ENCODE measurements around the gene GSTA4.

Gene GSTA4

GRCh38 chr6:53031281-53031680, 36.2 kb upstream of the GSTA4 start:
- WGBS = 95% methylated on average over 4 of the region's 4 CpGs
- Histone ChIP-seq H3K36me3 (ENCODE audit: insufficient read depth, low read length) (peaks cover 54% of the 10 kb centered on the region), H3K9ac (ENCODE audit: low read depth, low read length) (no peak overlapping the region), H3K9me3 (ENCODE audit: insufficient read depth, low read depth, low read length) (no peaks in the 10 kb centered on the region), H3K27me3 (ENCODE audit: insufficient read depth, low read length) (no peaks in the 10 kb centered on the region), H3K4me3 (ENCODE audit: low read length) (no peak overlapping the region), H3K27ac (ENCODE audit: low read depth, low read length) (no peak overlapping the region), H3K4me1 (ENCODE audit: insufficient read depth, low read length) (no peaks in the 10 kb centered on the region)

DNA sequence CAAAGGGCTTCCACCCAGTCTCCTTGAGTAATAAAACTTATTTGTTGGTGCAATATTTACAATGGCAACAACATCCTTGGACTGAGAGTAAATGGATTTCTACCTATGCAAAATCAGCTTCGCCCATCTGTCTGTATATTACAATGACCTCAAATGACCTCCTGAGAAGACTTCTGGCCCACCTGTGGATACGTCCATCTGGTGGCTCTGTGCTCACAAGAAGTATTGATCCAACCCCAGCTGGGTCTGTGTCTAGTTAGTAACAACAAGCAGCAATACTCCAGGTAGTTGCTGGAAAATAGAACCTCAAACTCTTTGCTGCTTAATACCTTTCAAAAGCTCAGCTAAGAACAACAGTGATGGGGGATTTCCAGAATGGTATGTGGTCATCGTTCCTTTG, 34.7 kb upstream of the GSTA4 start:
- 95% methylated on average over 3 of the region's 3 CpGs for WGBS
- Histone ChIP-seq H3K9me3 (ENCODE audit: insufficient read depth, low read depth, low read length) (no peaks in the 10 kb centered on the region), H3K27me3 (ENCODE audit: insufficient read depth, low read length) (no peaks in the 10 kb centered on the region), H3K4me1 (ENCODE audit: insufficient read depth, low read length) (no peaks in the 10 kb centered on the region), H3K9ac (ENCODE audit: low read depth, low read length) (no peak overlapping the region), H3K27ac (ENCODE audit: low read depth, low read length) (no peak overlapping the region), H3K4me3 (ENCODE audit: low read length) (no peak overlapping the region), H3K36me3 (ENCODE audit: insufficient read depth, low read length) (peaks cover 55% of the 10 kb centered on the region)

DNA sequence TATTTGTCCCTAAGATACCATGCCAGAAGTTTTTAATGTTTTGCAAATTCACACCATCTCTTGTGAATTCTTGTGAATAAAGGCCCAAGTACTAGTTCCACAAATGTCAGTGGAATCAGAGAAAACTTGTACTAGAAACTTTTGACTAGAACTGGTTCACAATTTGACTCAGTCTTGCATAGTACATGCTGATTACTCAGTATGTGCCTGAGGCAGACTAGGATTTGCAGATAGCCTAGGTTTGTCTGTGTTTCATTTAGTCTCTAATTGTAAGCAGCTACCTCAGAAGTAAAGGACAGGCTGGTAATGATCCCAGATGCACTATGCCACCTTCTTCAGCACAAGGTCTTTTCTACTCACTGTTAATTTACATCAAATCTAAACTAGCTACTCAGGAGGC, 34.2 kb upstream of the GSTA4 start:
- no peaks in the 10 kb centered on the region for H3K27me3 ChIP-seq (ENCODE audit: insufficient read depth, low read length)
- H3K4me1 ChIP-seq (ENCODE audit: insufficient read depth, low read length) = no peaks in the 10 kb centered on the region
- H3K36me3 ChIP-seq (ENCODE audit: insufficient read depth, low read length) = peaks cover 52% of the 10 kb centered on the region
- H3K4me3 ChIP-seq (ENCODE audit: low read length) = no peak overlapping the region
- H3K9me3 ChIP-seq (ENCODE audit: insufficient read depth, low read depth, low read length) = no peaks in the 10 kb centered on the region
- no peak overlapping the region for H3K27ac ChIP-seq (ENCODE audit: low read depth, low read length)
- no peak overlapping the region for H3K9ac ChIP-seq (ENCODE audit: low read depth, low read length)

DNA sequence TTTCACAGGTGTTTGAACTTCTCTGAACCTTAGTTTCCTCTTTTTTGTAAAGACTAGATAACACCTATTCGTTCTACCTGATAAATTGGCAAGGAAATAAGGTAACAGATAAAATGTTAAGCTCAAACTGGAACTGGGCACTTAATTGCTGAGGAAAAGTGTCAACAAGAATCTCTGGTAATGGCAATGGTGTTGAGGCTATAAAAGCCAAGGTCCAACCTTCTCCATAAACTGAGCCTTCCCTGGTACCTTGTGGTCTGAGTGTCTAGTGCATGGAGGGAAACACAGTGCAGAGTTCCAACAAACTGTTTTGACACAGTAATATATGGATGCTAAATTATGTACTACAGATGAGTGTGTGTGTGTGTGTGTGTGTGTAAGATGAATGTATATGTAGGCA, 33.4 kb upstream of the GSTA4 start:
- Histone ChIP-seq H3K9ac (ENCODE audit: low read depth, low read length) (no peak overlapping the region), H3K4me1 (ENCODE audit: insufficient read depth, low read length) (no peaks in the 10 kb centered on the region), H3K36me3 (ENCODE audit: insufficient read depth, low read length) (peaks cover 50% of the 10 kb centered on the region), H3K27me3 (ENCODE audit: insufficient read depth, low read length) (no peaks in the 10 kb centered on the region), H3K9me3 (ENCODE audit: insufficient read depth, low read depth, low read length) (no peaks in the 10 kb centered on the region), H3K27ac (ENCODE audit: low read depth, low read length) (no peak overlapping the region), H3K4me3 (ENCODE audit: low read length) (no peak overlapping the region)
- WGBS = 73% methylated on average over 1 of the region's 1 CpG

DNA sequence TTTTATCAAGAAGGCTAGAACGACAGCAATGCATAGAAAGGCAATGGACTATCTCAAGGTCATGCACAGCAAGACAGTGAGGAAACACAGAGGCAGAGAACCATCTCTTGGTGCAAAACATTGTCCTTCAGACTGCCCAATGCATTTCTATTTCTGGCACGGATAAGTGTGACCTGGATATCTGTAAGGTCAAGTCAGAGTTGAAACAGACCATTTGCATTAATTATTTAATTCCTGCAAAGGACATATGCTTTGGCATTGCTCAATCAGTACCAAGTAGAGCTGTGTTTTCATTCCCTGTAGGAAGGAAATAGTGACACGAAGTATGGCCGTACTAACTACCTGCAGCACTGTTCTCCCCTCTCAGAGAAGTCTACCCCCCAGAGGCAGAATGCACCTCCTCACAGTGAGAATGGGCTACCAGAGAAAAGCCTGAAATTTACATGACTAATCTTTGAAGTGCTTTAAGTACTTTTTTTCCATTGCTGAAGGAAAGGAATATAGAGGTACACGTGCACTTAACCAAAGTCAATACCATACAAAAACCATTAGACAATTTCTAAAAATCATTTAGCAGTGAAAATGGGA, 32.1 kb upstream of the GSTA4 start:
- Histone ChIP-seq H3K4me3 (ENCODE audit: low read length) (no peak overlapping the region), H3K4me1 (ENCODE audit: insufficient read depth, low read length) (no peaks in the 10 kb centered on the region), H3K9ac (ENCODE audit: low read depth, low read length) (no peak overlapping the region), H3K27ac (ENCODE audit: low read depth, low read length) (no peak overlapping the region), H3K36me3 (ENCODE audit: insufficient read depth, low read length) (peaks cover 46% of the 10 kb centered on the region), H3K9me3 (ENCODE audit: insufficient read depth, low read depth, low read length) (no peaks in the 10 kb centered on the region), H3K27me3 (ENCODE audit: insufficient read depth, low read length) (no peaks in the 10 kb centered on the region)
- WGBS = 95% methylated on average over 4 of the region's 5 CpGs

GRCh38 chr6:53026526-53026925, 31.4 kb upstream of the GSTA4 start:
- WGBS = 99% methylated on average over 3 of the region's 3 CpGs
- no peaks in the 10 kb centered on the region for H3K4me1 ChIP-seq (ENCODE audit: insufficient read depth, low read length)
- H3K36me3 ChIP-seq (ENCODE audit: insufficient read depth, low read length) = peaks cover 41% of the 10 kb centered on the region

GRCh38 chr6:53023323-53023722, 28.2 kb upstream of the GSTA4 start:
- no peaks in the 10 kb centered on the region for H3K9me3 ChIP-seq (ENCODE audit: insufficient read depth, low read depth, low read length)
- no CpG with 5 or more reads among the region's 1 CpG for WGBS
- H3K4me3 ChIP-seq (ENCODE audit: low read length) = no peak overlapping the region
- H3K27me3 ChIP-seq (ENCODE audit: insufficient read depth, low read length) = no peaks in the 10 kb centered on the region
- H3K36me3 ChIP-seq (ENCODE audit: insufficient read depth, low read length) = peaks cover 23% of the 10 kb centered on the region
- H3K9ac ChIP-seq (ENCODE audit: low read depth, low read length) = no peak overlapping the region
- no peak overlapping the region for H3K27ac ChIP-seq (ENCODE audit: low read depth, low read length)
- no peaks in the 10 kb centered on the region for H3K4me1 ChIP-seq (ENCODE audit: insufficient read depth, low read length)

More at GRCh38 chr6:53026526-53026925, 31.4 kb upstream of the GSTA4 start:
- Histone ChIP-seq H3K27ac (ENCODE audit: low read depth, low read length) (no peak overlapping the region), H3K9ac (ENCODE audit: low read depth, low read length) (no peak overlapping the region), H3K4me3 (ENCODE audit: low read length) (no peak overlapping the region), H3K27me3 (ENCODE audit: insufficient read depth, low read length) (no peaks in the 10 kb centered on the region), H3K9me3 (ENCODE audit: insufficient read depth, low read depth, low read length) (no peaks in the 10 kb centered on the region)

- Histone ChIP-seq H3K36me3 (ENCODE audit: insufficient read depth, low read length) (peaks cover 35% of the 10 kb centered on the region), H3K4me1 (ENCODE audit: insufficient read depth, low read length) (no peaks in the 10 kb centered on the region)
- 89% methylated on average over 2 of the region's 3 CpGs for WGBS
Observed at GRCh38 chr6:53020005-53020744, 25.1 kb upstream of the GSTA4 start.

GRCh38 chr6:53018446-53018845, 23.4 kb upstream of the GSTA4 start:
- Histone ChIP-seq H3K9ac (ENCODE audit: low read depth, low read length) (no peak overlapping the region), H3K27me3 (ENCODE audit: insufficient read depth, low read length) (no peaks in the 10 kb centered on the region), H3K27ac (ENCODE audit: low read depth, low read length) (no peak overlapping the region), H3K4me3 (ENCODE audit: low read length) (no peak overlapping the region), H3K4me1 (ENCODE audit: insufficient read depth, low read length) (no peaks in the 10 kb centered on the region), H3K36me3 (ENCODE audit: insufficient read depth, low read length) (peaks cover 52% of the 10 kb centered on the region), H3K9me3 (ENCODE audit: insufficient read depth, low read depth, low read length) (no peaks in the 10 kb centered on the region)
- WGBS = 96% methylated on average over 1 of the region's 2 CpGs

More at GRCh38 chr6:53020005-53020744, 25.1 kb upstream of the GSTA4 start:
- Histone ChIP-seq H3K27me3 (ENCODE audit: insufficient read depth, low read length) (no peaks in the 10 kb centered on the region), H3K9ac (ENCODE audit: low read depth, low read length) (no peak overlapping the region), H3K27ac (ENCODE audit: low read depth, low read length) (no peak overlapping the region), H3K4me3 (ENCODE audit: low read length) (no peak overlapping the region), H3K9me3 (ENCODE audit: insufficient read depth, low read depth, low read length) (no peaks in the 10 kb centered on the region)

DNA sequence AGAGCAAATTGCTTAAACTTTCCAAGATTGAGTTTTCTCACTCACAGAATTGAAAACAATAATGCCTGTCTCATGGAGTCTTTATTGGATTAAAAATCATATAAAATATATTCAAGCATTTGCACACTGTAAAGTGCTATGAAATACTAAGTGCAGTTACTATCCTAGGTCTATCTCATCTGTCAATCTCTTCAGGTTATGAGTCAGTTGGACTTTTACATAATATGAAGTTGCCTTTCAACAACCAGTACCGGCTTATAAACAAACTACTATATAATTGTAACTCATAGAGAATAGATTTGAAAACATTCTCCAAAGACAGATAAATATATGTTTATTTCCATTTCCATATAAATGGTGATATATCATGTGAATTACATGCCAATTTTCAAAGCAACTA, 20.4 kb upstream of the GSTA4 start:
- no peaks in the 10 kb centered on the region for H3K27me3 ChIP-seq (ENCODE audit: insufficient read depth, low read length)
- no peaks in the 10 kb centered on the region for H3K4me1 ChIP-seq (ENCODE audit: insufficient read depth, low read length)
- H3K9ac ChIP-seq (ENCODE audit: low read depth, low read length) = no peak overlapping the region
- H3K36me3 ChIP-seq (ENCODE audit: insufficient read depth, low read length) = peaks cover 80% of the 10 kb centered on the region
- no peak overlapping the region for H3K4me3 ChIP-seq (ENCODE audit: low read length)
- H3K9me3 ChIP-seq (ENCODE audit: insufficient read depth, low read depth, low read length) = no peaks in the 10 kb centered on the region
- WGBS = no CpG with 5 or more reads among the region's 1 CpG
- H3K27ac ChIP-seq (ENCODE audit: low read depth, low read length) = no peak overlapping the region

DNA sequence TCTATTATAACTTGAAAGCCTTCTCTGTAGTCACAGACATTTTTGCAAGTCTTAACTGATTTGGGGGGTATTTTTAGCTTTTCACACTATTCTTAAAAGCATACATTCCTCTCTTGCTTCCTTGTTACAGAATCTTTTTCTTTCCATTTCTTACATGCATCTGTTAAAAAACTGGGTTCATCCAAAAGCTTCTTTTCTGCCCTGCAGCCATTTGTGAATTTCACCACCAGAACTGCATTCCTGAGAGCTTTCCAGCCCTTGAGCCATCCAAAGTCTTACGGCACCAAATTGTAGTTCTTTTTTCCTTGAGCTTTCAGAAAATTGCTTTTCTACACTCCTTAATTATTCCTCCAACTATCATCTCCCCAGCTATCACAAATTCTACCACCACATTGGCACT, 19.7 kb upstream of the GSTA4 start:
- Histone ChIP-seq H3K27me3 (ENCODE audit: insufficient read depth, low read length) (no peaks in the 10 kb centered on the region), H3K4me3 (ENCODE audit: low read length) (no peak overlapping the region), H3K36me3 (ENCODE audit: insufficient read depth, low read length) (peaks cover 86% of the 10 kb centered on the region), H3K9ac (ENCODE audit: low read depth, low read length) (no peak overlapping the region), H3K27ac (ENCODE audit: low read depth, low read length) (no peak overlapping the region), H3K4me1 (ENCODE audit: insufficient read depth, low read length) (no peaks in the 10 kb centered on the region), H3K9me3 (ENCODE audit: insufficient read depth, low read depth, low read length) (no peaks in the 10 kb centered on the region)
- 91% methylated on average over 1 of the region's 1 CpG for WGBS
